Uterus (tissue), 2 donors: ENCODE results near the gene CHAF1B.

ENCODE experiments used
- CTCF ChIP-seq, 4 experiments: fragments of 200-600 bp in 2 of 4; fragments of 450-650 bp in 2 of 4; sonication (generic) in 2 of 4; IDR thresholded peaks; one replicate each; pipeline ENCODE4 v1.5.1; 2016 to 2019; ENCODE audit warnings: antibody characterized with exemption in 4 of 4, mild to moderate bottlenecking in 2 of 4, moderate library complexity in 1 of 4
- POLR2A ChIP-seq, 2 donors: fragments of 450-650 bp; IDR thresholded peaks; one replicate each; pipeline ENCODE4 v1.6.1; 2016; ENCODE audit warnings: antibody characterized with exemption in 2 of 2, mild to moderate bottlenecking in 1 of 2, moderate library complexity in 1 of 2

DNA sequence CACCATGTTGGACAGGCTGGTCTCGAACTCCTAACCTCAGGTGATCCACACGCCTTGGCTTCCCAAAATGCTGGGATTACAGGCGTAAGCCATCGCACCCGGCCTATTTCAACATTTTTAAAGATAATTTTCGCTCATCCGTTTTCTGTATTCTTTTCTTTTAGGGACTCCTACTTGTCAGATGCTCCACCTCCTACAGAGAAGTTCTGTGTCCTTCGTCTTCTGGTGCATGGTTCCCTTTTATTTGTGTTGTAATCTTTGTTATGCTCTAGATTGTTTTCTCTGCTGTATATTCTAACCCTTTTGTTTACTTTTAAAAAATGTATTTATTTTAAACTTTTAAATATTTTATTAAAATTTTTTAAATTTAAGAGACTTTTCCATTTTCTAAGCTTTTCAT, 66.3 kb downstream of the CHAF1B start:
- TF ChIP-seq CTCF (IDR thresholded peaks at IDR 0.05) (no peak), POLR2A (IDR thresholded peaks at IDR 0.05) (no peak)
